Measurements from ENCODE around the gene CHD5. TPM values are rescaled to one million over a fixed set of nuclear protein-coding genes. Genes with fewer than 3 reads are reported as not detected.
A peak's percentile ranks its signal among the peaks of the same experiment; 100 is the strongest.

CHD5 gene
- total RNA-seq, 4 donors from 2014 or later = 0.38 to 0.62 TPM; not detected in 2

- TF ChIP-seq POLR2A (IDR thresholded peaks at IDR 0.05) (no peak), CTCF (IDR thresholded peaks at IDR 0.05) (no peak)
- peaks cover 14 to 37% (median 31%) of the 10 kb centered on the region in 3 donors for H3K4me1 ChIP-seq
- DNase-seq = no peak
- no CpG with 5 or more reads among the region's 92 CpGs for WGBS, 2 donors
- peaks cover 0 to 4% (median 0%) of the 10 kb centered on the region in 3 donors for H3K36me3 ChIP-seq
- peaks cover 3 to 74% (median 14%) of the 10 kb centered on the region in 4 donors for H3K27me3 ChIP-seq
- H3K4me3 ChIP-seq = peak overlapping the region in 2 of 4 donors; percentile 42 to 61
- H3K27ac ChIP-seq = no peak overlapping the region
- intact Hi-C loops (cut with DNase I) = no loop called here
- no peaks in the 10 kb centered on the region for H3K9me3 ChIP-seq
Measured at GRCh38 chr1:6179564-6180175, 451 bp downstream of the CHD5 start.

- intact Hi-C loops (cut with DNase I) = no loop called here
- TF ChIP-seq CTCF (IDR thresholded peaks at IDR 0.05) = no peak
- no peak for TF ChIP-seq POLR2A (IDR thresholded peaks at IDR 0.05)
- Histone ChIP-seq H3K36me3 (no peaks in the 10 kb centered on the region), H3K27me3 (peaks cover 3 to 78% (median 14%) of the 10 kb centered on the region in 4 donors), H3K27ac (no peak overlapping the region), H3K4me3 (peak overlapping the region in 2 of 4 donors; percentile 42 to 61), H3K4me1 (peaks cover 14 to 37% (median 31%) of the 10 kb centered on the region in 3 donors), H3K9me3 (no peaks in the 10 kb centered on the region)
- DNase-seq = no peak
- 7 to 16% methylated on average over 3 to 21 of the region's 51 CpGs for WGBS, 2 donors
Measured at GRCh38 chr1:6178751-6179563, 1.2 kb downstream of the CHD5 start.

- Histone ChIP-seq H3K9me3 (no peaks in the 10 kb centered on the region), H3K4me3 (no peak overlapping the region), H3K27me3 (peaks cover 3 to 88% (median 14%) of the 10 kb centered on the region in 4 donors), H3K4me1 (peaks cover 14 to 37% (median 31%) of the 10 kb centered on the region in 3 donors), H3K36me3 (no peaks in the 10 kb centered on the region), H3K27ac (no peak overlapping the region)
- DNase-seq = no peak
- no peak for TF ChIP-seq CTCF (IDR thresholded peaks at IDR 0.05)
- TF ChIP-seq POLR2A (IDR thresholded peaks at IDR 0.05) = no peak
- WGBS, 2 donors = 63 to 67% methylated on average over 10 to 16 of the region's 18 CpGs
- intact Hi-C loops (cut with DNase I) = no loop called here
Measured at GRCh38 chr1:6177681-6178380, 2.3 kb downstream of the CHD5 start.

GRCh38 chr1:6176779-6177178, 3.3 kb downstream of the CHD5 start:
- Histone ChIP-seq H3K4me3 (no peak overlapping the region), H3K9me3 (no peaks in the 10 kb centered on the region), H3K27ac (no peak overlapping the region), H3K36me3 (no peaks in the 10 kb centered on the region), H3K4me1 (peaks cover 14 to 34% (median 31%) of the 10 kb centered on the region in 3 donors), H3K27me3 (peaks cover 3 to 93% (median 14%) of the 10 kb centered on the region in 4 donors)
- WGBS, 2 donors = 73 to 92% methylated on average over 2 to 4 of the region's 5 CpGs
- intact Hi-C loops (cut with DNase I) = no loop called here
- TF ChIP-seq POLR2A (IDR thresholded peaks at IDR 0.05) = no peak
- DNase-seq = no peak

- DNase-seq = no peak
- Histone ChIP-seq H3K9me3 (no peaks in the 10 kb centered on the region), H3K4me1 (peaks cover 7 to 26% (median 21%) of the 10 kb centered on the region in 3 donors), H3K36me3 (no peaks in the 10 kb centered on the region), H3K27me3 (peaks cover 3 to 93% (median 14%) of the 10 kb centered on the region in 4 donors), H3K4me3 (no peak overlapping the region), H3K27ac (no peak overlapping the region)
- TF ChIP-seq CTCF (IDR thresholded peaks at IDR 0.05) = no peak
- no peak for TF ChIP-seq POLR2A (IDR thresholded peaks at IDR 0.05)
- whole genome bisulfite sequencing, 2 donors = 90 to 94% methylated on average over 6 of the region's 6 CpGs
- intact Hi-C loops (cut with DNase I) = no loop called here
Measured at GRCh38 chr1:6175411-6175828, 4.7 kb downstream of the CHD5 start.

Data from esophagus squamous epithelium (tissue), 5 donors.